GM21515 (cell line): ENCODE results near the gene PCP2.

Experiments
- ATAC-seq: cut with Tn5 transposase; IDR thresholded peaks from one replicate; pipeline ENCODE4 v1.9.1; 2021; ENCODE audit not compliant: unreplicated experiment

The PCP2 gene

DNA sequence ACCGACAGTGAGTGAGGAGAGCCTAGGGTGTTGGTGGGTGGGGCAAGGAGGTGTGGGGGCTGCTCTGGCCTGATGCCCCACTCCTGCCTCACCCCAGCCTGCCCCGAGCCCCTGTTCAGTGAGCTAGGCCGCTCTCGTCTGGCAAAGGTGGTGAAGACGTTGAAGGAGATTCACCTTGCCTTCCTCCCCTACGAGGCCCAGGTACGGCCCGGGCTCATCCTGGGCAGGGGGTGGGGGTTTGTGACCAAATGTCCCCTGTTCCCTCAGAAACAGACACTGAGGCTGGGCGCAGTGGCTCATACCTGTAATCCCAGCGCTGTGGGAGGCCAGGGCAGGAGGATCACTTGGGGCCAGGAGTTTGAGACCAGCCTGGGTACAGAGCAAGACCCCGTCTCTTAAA is 7.3 kb upstream of the PCP2 start:
- no peak for ATAC-seq

DNA sequence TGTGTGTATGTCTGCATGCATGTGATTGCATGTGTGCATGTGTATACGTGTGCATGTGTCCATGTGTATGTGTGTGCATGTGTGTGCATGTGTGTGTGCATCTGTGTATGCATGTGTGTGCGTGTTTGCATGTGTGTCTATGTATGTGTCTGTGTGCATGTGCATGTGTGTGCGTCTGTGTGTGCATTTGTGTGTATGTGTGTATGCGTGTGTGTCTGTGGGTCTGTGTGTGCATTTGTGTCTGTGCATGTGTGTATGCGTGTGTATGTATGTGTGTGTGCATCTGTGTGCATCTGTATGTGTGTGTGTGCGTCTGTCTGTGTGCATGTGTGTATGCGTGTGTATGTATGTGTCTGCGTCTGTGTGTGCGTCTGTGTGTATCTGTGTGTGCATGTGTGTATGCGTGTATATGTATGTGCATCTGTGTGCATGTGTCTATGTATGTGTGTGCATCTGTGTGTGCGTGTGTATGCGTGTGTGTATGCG is 6.4 kb upstream of the PCP2 start:
- no peak for ATAC-seq

DNA sequence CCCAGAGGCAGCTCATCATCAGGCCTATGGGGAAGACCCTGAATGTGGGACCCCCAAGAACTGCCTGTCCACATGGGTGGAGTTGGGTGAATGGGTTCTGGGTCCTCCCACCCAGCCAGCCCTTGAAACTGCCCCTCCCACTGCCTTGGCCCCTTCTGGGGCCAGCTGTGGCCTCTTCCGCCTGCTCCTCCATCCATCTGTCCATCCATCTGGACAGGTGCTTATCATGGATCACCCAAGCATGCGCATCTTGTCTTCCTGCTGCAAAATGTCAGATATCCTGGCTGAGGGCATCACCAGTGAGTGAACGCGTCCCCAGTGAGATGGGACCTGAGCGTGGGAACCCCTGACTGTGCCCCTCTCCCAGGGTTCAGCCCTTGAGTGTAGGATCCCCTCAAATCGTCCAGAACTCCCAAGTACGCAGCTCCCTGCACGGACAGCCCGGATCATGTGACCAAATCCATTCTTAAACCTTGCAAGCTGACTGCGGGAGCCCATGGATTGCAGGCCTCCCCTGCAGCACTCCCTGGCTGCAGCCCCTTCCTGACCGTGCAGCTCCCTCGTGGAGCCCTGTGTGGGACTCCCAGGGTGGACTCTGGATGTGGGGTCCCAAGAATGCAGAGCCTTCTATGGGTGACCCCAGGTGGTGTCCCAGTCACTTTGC is 5.4 kb upstream of the PCP2 start:
- no peak for ATAC-seq

DNA sequence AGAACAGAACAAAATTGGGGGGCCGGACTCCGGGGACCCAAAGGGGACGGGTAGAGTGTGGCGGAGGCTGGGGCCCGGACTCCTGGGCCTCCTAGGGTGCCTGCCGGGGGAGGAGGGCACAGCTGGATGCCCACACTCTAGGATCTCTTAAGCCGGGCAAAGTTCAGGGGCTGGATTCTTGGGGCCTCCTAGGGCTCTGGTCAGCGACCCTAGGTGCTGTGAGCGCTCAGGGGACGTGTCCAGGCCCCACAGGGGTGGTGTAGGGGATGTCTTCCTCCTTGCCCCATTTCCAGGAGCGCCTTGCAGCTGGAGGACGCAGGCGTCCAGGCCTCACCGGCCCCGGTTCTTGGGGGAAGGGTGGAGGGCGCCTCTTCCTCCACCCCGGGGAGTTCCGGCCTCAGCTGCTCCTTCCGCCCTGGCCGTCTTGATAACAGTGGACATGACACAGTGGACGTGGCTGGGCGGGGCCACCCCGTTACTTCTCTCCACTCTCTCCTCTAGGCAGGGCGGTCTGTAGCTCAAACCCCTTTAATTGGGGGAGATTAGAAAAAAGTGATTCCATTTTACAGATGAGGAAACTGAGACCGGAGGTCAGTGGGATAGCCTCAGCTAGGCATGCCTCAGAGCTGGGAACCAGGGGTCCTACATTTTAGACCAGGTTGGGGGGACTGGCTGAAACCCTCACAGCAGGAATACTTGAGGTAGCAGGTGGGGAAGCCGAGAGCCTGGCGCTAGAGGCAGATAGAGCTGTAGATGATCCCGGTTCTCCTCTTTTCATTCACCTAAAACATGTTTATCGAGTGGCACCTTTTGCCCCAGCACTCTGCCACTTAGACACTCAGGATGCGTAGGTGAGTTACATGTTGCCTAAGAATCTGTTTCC is 4.1 kb upstream of the PCP2 start:
- no peak for ATAC-seq

DNA sequence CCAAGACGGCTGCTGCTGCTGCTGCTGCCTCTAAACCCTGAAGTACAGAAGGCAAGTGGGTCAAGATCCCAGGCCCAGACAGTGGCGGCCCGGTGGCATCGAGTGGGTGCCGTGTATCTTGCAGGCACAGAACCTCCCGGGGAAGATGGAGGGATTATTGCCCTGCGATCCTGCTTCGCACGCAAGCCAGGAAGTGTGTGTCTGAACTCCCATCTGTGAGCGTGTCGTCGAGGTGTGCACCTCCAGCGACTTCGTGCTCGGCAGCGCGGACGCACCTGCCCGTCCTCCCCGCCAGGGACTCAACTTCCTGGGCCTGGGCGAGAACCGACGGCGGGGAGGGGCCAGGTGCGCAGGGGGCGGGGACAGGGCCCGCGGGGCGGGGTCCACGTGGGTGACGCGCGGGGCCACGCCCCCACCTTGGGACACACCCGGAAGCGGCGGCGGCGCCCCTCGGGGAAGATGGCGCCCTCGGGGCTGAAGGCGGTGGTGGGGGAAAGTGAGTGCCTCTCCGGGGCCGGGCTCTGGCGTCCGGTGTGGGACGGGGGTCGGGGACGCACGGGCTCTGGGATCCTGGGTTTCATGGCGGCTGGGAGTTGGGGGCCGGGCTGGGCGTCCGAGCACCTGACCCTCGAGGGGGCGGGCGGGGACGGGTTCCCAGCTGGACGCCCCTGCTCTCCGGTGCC is 3.3 kb upstream of the PCP2 start, which contains the start of gene STXBP2:
TSS of gene STXBP2 (plus strand) at position 420 of the 683 bp plus-strand sequence. CDS start at position 460, 40 bp downstream.
- ATAC-seq = no peak

DNA sequence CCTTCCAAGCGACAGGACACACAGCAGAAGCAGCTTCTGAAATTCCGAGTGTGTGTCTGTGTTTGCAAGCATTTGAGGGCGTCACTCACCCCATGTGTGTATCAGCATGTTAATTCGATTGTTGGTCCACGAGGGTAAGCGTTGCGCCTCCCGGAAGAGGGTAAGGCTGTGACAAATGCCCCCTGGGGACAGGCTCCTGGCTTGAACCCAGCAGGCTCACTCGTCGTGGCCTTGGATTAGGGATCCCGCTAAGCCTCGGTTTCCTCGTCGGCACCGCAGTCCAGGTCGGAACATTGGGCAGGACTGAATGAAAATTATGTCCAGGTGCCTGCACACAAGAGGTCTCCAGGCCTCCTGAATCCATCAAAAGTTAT is 2.8 kb upstream of the PCP2 start:
- ATAC-seq = no peak

DNA sequence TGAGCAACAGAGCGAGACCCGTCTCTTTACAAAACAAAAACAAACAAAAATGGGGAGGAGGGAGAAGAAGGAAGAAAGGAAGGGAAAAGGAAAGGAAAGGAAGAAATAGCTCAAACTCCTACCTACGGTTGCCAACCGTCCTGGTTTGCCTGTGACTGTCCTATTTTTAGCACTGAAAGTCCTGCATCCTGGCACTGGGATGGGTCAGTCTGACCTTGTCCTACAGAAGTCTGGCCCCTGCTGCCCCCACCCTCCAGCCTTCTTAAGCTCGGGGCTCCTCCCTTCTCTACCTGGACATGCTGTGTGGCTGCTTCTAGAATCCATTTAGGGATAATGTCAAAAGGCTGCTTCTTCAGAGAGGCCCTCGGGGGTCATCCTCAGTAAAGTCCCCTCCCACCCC is 2.2 kb upstream of the PCP2 start:
- no peak for ATAC-seq

DNA sequence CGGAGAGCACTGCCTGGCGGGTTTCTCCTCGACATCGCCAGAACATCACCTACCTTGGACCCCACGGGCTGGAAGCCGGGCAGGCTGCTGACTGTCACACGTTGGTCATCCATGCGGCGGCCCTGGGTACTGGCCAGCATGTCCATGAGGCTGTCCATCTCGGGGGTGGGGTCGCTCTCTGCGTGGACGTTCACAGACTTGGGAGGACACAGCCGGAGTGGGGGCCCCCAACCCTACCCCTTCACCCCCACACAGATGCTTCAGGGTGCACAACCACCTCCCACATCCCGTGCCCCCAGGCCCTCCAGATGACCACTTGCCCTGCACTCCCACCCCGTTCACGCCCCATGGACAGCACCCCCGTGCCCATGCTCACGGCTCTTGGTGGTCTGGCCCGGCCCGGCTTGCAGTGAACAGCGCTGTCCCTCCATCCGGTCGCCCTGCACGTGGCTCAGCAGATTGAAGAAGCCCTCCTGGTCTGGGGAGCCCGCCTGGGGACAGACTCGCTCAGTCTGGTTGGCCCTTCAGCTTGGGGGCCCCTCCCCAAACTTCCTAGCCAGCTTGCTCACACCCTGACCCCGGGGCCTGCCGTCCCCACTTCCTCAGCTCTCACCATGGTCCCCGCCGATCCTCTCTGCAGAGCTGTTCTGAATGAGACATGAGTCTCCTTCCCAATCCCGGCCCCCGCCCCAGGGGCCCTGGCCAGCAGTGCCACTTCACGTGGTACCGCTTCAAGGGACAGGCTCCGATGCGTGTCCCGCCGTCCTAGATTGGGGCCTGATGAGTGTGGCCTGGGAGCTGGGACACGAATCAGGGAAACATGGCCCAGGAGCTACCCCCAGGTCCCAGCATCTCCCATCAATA is 947 bp downstream of the PCP2 start:
- no peak for ATAC-seq

DNA sequence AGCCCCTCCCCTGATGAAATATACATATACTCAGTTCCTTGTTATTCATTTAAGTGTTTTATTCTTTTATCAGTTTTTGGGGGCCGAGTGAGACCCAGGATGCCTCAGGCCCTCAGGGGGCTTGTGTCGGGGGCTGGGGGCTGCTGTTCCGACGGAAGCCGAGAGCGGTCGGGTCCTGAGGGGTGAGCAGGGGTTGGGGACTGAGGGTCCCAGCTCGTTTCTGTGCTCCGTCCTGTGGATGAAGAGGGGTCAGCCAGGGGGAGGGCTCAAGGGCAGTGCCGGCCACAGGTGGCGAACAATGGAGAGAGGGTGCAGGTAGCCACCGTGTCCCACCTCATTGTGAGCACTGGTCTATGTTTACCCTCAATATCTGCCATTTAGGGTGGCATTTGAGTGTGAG is 1.9 kb downstream of the PCP2 start:
- no peak for ATAC-seq

DNA sequence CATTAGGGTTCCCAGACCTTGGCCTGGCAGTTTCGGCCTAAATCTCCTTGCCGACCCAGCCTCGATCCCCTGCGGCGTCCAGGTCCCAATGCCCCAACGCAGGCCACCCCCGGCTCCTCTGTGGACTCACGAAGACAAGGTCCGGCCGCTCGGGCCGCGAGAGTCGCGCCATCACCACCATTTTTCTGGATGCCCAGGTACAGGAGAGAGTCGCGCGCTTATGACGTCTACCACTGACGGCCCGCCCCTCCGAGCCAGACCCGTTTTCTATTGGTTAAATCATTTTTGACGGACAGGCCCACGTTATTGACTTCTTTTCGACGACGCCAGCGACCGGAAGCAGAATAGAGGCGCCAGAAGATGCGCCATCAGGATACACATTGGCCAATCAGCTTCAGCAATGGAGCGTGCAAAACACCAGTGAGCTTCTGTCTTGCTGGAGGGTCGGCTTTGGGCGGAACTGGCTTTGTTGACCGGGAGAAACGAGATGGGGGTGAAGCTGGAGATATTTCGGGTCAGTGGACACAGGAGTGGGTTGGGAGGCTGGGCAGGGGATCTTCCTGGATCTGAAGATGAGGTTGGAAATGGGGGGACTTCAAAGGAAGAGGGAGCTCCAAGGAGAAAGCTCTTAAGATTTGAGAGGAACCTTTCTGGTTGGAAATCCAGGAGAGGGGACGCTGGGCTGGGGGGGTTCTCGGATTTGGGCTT is 4.0 kb downstream of the PCP2 start, which contains the start of the genes PET100 and XAB2:
TSS of gene PET100 (plus strand) at position 447 of the 708 bp plus-strand sequence. CDS start at position 488, 41 bp downstream.
TSS of gene XAB2 (minus strand) at position 199 of the 708 bp plus-strand sequence. CDS start at position 181, 18 bp downstream.
- peak; percentile 75 for ATAC-seq

DNA sequence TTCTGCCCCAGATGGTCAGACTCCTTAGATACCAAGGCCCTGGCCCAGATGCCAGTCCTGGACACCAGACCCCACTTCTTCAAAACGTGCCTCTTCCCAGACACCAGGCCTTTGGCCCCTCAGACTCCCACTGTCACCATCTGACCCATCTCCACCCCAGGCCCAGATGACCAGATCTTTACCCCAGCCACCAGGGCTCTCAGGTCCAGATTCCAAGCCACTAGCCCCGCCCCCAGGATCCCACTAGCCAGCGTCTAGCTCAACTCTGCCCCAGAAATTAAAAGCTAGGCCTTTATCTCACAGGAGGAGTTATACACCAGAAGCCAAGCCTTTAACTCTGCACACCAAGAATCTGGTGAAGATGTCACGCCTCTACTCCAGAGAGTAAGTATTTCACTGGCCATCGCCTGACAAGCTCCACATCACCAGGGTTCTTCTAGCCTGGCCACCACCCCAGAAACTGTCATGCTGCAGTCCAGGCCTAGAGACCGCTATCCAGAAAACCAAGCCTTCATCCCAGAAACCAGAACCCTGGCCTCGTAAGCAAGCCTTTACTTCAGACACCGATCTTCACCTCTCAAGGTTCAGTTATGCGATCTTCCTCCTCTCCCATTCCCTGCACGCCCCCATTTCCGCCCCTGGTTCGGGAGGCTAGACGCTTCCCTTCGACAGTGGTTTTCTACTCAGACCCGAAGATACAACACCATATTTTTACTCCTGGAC is 4.8 kb downstream of the PCP2 start:
- ATAC-seq = no peak

DNA sequence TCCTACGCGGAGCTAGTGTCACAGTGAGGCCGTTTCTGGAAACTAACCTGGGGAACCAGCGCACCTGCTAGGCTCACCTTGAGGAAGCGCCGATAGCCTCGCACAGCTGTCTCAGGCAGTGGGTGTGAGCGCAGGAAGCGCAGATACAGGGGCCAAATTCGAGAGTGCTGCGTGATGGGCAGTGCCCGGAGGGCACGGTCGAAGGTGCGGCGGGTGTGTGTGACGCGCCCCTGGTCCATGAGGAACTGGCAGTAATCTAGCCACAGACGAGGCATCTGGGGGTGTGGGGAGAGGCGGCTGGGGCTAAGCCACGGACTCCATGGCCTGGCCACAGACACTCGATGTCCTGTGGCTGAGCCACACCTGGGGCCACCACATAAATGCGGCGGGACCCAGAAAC is 6.4 kb downstream of the PCP2 start:
- ATAC-seq = no peak

DNA sequence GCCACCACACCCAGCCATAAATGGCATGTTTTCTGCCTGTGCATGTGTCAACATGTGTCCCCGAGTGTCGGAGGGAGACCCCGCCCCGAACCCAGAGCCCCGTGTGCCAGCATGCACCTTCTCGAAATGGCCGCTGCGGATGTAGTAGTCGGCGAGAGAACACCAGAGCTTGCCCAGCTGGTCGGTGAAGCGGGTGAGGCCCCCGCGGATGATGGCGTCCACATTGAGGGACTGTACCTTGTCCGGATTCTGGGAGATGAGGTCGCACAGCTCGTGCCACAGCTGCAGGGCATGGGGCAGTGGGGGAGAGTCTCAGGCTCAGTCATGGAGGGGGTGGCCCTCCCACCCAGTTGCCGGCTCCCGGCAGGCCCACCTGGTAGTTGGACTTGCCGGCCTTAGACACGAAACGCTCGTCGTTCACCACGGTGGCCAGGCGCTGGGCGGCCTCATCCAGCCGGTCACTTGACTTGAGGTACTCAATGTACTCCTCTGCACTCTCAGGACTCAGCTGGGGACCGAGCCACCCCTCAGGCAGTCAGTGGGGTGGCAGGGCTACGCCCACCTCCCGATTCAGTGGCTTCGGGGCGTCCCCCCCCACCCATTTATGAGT is 7.7 kb downstream of the PCP2 start:
- ATAC-seq = no peak

DNA sequence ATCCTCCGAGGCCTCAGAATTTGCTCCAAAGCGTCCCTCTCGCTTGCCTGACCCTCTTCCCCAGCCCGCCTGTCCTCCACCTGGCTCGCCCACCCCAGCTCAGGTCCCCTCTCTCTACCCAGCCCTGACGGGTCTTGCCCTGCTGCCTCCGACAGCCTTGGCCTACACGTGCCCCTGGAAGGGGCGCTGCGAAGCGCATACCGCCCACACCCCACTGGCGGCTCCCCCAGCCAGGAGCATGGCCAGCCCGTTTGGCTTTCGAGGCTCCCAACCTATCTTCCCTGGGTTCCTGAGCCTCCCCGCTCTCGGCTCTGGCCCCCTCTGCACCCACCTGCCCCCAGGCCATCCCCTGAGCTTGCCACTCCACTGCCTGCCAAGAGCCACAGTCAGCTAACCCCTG is 8.7 kb downstream of the PCP2 start:
- ATAC-seq = no peak

DNA sequence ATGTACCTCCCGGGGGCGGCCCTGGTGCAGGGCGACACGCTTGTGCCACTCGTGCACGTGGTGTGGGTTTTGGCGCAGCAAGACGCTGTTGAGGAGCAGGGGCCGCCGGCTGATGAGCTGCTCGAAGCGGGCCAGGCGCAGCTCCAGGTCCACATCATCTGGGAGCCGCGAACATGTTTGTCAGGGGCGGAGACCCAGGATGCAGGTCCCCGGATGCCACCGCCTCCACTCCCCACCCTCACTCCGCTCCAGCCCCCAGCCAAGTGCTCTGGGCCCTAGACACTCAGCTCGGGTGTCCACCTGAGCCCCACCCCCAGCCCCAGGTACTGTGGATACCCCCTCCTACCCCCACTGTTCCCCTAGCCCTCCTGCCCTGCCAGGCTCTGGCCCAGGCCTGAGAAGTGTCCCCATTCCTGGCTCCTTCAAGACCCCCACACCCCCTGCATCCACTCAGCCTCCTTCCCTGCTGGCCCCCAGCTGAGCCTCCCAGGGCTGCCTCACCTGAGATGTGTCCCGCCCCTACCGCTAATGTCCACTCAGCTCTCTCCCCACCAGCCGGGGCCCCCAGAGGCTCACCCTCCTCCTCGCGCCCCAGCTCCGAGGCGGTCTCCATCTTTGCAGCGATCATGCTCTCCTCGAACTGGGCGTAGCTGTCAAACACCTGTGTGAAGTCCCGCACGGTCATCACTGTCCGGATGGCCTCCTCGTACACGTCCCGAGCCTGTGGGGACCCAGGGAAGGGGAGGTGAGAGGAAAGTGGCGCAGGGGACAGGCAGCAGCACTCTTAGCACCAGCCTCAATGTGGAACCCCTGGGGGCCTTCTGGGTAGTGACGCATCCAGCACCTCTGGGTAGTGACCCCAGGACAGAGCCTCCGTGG is 9.6 kb downstream of the PCP2 start:
- ATAC-seq = no peak

DNA sequence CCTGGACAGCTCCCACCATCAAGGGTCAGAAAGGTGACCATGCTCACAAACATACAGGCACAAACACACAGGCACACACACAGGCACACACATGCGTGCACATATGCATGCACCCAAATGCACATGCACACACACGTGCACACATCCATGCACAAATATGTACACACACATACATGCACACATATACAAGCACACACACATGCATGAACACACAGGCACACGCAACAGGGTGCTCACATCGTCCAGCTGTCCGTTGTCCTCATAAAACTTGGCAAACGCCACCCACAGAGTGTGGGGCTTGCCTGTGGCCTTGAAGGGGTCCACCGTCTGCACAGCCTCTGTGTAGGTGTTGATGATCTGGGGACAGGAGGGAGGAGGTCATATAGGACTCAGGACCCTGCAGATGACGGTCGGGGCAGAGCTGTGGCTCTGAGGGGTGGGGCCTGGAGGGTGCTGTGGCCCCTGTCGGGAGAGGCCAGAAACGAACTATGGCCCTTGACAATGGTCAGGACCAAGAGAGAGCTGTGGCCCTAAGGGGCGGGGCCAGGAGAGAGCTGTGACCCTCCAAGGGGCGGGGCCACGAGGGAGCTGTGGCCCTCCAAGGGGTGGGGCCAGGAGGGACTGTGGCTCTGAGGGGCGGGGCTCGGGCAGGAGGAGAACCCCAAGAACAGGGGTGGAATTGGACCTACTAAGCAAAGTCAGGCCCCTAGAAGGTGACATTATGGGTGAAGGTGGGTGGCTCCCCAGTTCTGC is 10.4 kb downstream of the PCP2 start:
- ATAC-seq = no peak
